Measurements from ENCODE around the gene RABGAP1L. TPM values are rescaled to one million over a fixed set of nuclear protein-coding genes. Genes with fewer than 3 reads are reported as not detected.
"Not testable (repeated sequence)": the region's sequence is repeated elsewhere in the genome, so short reads cannot be mapped to it uniquely, and the experiment has no call there.

RABGAP1L gene
- total RNA-seq, 2 experiments from 2014 or later: 98.1 to 158 TPM

GRCh38 chr1:174693085-174693484, 533.8 kb downstream of the RABGAP1L start:
- TF ChIP-seq EZH2phosphoT487 (IDR thresholded peaks at IDR 0.05; ENCODE audit: borderline replicate concordance, low read depth, low read length): no peak
- TF ChIP-seq CTCF (conservative IDR thresholded peaks at IDR 0.05; ENCODE audit: low read length): no peak
- CTCF ChIA-PET (ENCODE audit: unreplicated experiment): no interaction called here
- no peaks in the 10 kb centered on the region for H3K9me2 ChIP-seq (ENCODE audit: insufficient read depth, low read length)

GRCh38 chr1:174693539-174693938, 534.2 kb downstream of the RABGAP1L start:
- H2AFZ ChIP-seq (ENCODE audit: low read length); intact Hi-C loops (cut with micrococcal nuclease; ENCODE audit: unreplicated experiment); H3K79me2 ChIP-seq (ENCODE audit: insufficient read depth, low read depth, low read length); H3K4me1 ChIP-seq (ENCODE audit: insufficient read depth, low read length, poor library complexity, severe bottlenecking); H3K4me2 ChIP-seq (ENCODE audit: low read length); H3K27ac ChIP-seq (ENCODE audit: low read depth, low read length, poor library complexity, severe bottlenecking); DNase-seq (ENCODE audit: low spot score); H3K9me2 ChIP-seq (ENCODE audit: insufficient read depth, low read length); H4K20me1 ChIP-seq (ENCODE audit: insufficient read depth, low read length); H3K4me3 ChIP-seq (ENCODE audit: low read depth, low read length, poor library complexity, severe bottlenecking); POLR2A ChIA-PET; H3K36me3 ChIP-seq (ENCODE audit: insufficient read depth, low read length); BruUV-seq (replicated peaks); CTCF ChIA-PET (ENCODE audit: unreplicated experiment); H3K9me3 ChIP-seq (ENCODE audit: low read length): not testable (repeated sequence)

More at GRCh38 chr1:174693085-174693484, 533.8 kb downstream of the RABGAP1L start:
- H3K9me3 ChIP-seq (ENCODE audit: low read length): no peaks in the 10 kb centered on the region
- H4K20me1 ChIP-seq (ENCODE audit: insufficient read depth, low read length): no peaks in the 10 kb centered on the region
- H3K4me3 ChIP-seq (ENCODE audit: low read depth, low read length, poor library complexity, severe bottlenecking): no peak overlapping the region
- no peaks in the 10 kb centered on the region for H3K36me3 ChIP-seq (ENCODE audit: insufficient read depth, low read length)
- POLR2A ChIA-PET: no interaction called here
- H3K4me2 ChIP-seq (ENCODE audit: low read length): no peak overlapping the region
- no TSS peak for BruUV-seq (replicated peaks)
- no peaks in the 10 kb centered on the region for H3K4me1 ChIP-seq (ENCODE audit: insufficient read depth, low read length, poor library complexity, severe bottlenecking)
- no peak overlapping the region for H2AFZ ChIP-seq (ENCODE audit: low read length)
- DNase-seq (ENCODE audit: low spot score): no peak
- H3K79me2 ChIP-seq (ENCODE audit: insufficient read depth, low read depth, low read length): no peaks in the 10 kb centered on the region
- H3K27ac ChIP-seq (ENCODE audit: low read depth, low read length, poor library complexity, severe bottlenecking): no peak overlapping the region
- intact Hi-C loops (cut with micrococcal nuclease; ENCODE audit: unreplicated experiment): no loop called here

GRCh38 chr1:174696026-174696821, 536.9 kb downstream of the RABGAP1L start:
- Histone ChIP-seq H3K36me3 (ENCODE audit: insufficient read depth, low read length) (no peaks in the 10 kb centered on the region), H3K4me3 (ENCODE audit: low read depth, low read length, poor library complexity, severe bottlenecking) (no peak overlapping the region), H4K20me1 (ENCODE audit: insufficient read depth, low read length) (no peaks in the 10 kb centered on the region), H3K4me2 (ENCODE audit: low read length) (no peak overlapping the region), H3K9me3 (ENCODE audit: low read length) (no peaks in the 10 kb centered on the region), H3K27ac (ENCODE audit: low read depth, low read length, poor library complexity, severe bottlenecking) (no peak overlapping the region), H3K9me2 (ENCODE audit: insufficient read depth, low read length) (no peaks in the 10 kb centered on the region), H3K79me2 (ENCODE audit: insufficient read depth, low read depth, low read length) (no peaks in the 10 kb centered on the region), H2AFZ (ENCODE audit: low read length) (no peak overlapping the region), H3K4me1 (ENCODE audit: insufficient read depth, low read length, poor library complexity, severe bottlenecking) (no peaks in the 10 kb centered on the region)
- no peak for DNase-seq (ENCODE audit: low spot score)
- no TSS peak for BruUV-seq (replicated peaks)
- intact Hi-C loops (cut with micrococcal nuclease; ENCODE audit: unreplicated experiment): no loop called here
- POLR2A ChIA-PET: interaction anchor here (1.6 kb wide), 1 partner anchor 9 kb away, joined by 11 read pairs; no protein-coding TSS in a partner anchor
- CTCF ChIA-PET (ENCODE audit: unreplicated experiment): no interaction called here
- TF ChIP-seq EZH2phosphoT487 (IDR thresholded peaks at IDR 0.05; ENCODE audit: borderline replicate concordance, low read depth, low read length): no peak
- TF ChIP-seq CTCF (conservative IDR thresholded peaks at IDR 0.05; ENCODE audit: low read length): no peak

Measured in OCI-LY7 (cell line).